ENCODE data around the gene TACC2. TPM values are rescaled to one million over a fixed set of nuclear protein-coding genes. Genes with fewer than 3 reads are reported as not detected.

The TACC2 gene
- total RNA-seq, 4 donors from 2014 or later = 206 to 606 (median 261) TPM

DNA sequence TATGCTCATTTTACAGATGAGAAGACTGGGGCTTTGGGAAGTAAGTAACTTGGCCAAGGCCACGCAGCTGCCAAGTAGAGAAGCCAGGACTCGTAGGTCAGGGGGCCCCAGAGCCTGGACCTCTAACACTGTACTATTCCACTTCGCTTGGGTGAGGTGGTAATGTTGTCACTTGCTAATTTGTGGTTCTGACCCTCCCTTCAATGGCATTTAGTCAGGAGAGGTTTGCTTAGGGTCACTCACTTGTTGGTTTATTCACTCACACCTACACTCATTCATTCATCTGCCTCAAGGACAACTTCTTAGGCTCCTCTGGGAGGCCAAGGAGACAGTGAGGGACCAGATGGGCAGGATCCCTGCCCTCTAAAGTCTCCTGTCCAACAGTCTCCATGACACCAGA lies 303.4 kb downstream of the TACC2 start:
- TF ChIP-seq EP300 (IDR thresholded peaks at IDR 0.05) (no peak), POLR2AphosphoS5 (IDR thresholded peaks at IDR 0.05) (no peak), POLR2A (IDR thresholded peaks at IDR 0.05) (no peak)
- TF ChIP-seq, protein P1, sequence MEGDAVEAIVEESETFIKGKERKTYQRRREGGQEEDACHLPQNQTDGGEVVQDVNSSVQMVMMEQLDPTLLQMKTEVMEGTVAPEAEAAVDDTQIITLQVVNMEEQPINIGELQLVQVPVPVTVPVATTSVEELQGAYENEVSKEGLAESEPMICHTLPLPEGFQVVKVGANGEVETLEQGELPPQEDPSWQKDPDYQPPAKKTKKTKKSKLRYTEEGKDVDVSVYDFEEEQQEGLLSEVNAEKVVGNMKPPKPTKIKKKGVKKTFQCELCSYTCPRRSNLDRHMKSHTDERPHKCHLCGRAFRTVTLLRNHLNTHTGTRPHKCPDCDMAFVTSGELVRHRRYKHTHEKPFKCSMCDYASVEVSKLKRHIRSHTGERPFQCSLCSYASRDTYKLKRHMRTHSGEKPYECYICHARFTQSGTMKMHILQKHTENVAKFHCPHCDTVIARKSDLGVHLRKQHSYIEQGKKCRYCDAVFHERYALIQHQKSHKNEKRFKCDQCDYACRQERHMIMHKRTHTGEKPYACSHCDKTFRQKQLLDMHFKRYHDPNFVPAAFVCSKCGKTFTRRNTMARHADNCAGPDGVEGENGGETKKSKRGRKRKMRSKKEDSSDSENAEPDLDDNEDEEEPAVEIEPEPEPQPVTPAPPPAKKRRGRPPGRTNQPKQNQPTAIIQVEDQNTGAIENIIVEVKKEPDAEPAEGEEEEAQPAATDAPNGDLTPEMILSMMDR (IDR thresholded peaks at IDR 0.05) = no peak
- no peaks in the 10 kb centered on the region for H3K9me3 ChIP-seq
- no peak for DNase-seq (ENCODE audit: low spot score in 2 of 2)
- H3K36me3 ChIP-seq = no peaks in the 10 kb centered on the region
- H3K27me3 ChIP-seq = no peaks in the 10 kb centered on the region
- WGBS = 72% methylated on average over 3 of the region's 3 CpGs
- no peak overlapping the region for H3K4me3 ChIP-seq
- no peak overlapping the region for H3K27ac ChIP-seq
- H3K4me1 ChIP-seq = peaks cover 23% of the 10 kb centered on the region

DNA sequence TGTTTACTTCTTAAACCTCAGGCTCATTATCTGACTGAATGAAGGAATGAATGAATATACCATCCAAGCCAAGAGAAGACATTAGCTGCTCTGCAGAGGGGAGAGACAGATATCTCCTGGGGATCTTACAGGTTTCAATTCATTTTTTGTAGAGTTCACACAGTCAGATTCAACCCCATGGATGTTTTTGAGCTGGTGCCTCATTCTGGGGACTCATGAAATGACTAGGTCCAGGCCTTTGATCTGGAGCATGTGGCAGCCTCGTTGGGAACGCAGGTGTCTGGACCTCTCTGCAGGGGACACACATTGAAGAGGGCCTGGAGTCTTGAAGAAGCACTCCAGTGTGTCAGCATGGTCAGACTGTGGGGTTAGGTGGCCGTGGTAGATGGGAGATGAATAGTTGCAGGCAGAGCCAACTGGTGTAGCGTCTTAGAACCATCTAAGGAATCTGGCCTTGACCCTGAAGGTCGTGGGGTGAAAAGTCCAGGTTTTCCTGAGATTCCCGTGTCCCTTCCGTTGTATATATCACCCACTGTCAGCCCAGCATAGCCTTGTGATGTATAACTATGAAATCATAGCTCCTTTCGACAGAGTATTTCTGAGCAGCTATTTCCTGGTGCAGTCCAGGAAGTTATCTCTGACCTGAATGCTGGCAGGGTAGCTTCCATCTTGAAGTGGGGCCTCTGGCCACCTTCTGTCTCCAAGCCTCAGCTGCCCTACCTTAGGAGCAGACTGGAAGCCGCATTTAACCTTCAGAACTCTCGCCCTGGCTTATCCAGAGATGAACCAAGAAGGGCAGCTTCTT lies 304.4 kb downstream of the TACC2 start:
- H3K27me3 ChIP-seq = no peaks in the 10 kb centered on the region
- WGBS = 78% methylated on average over 10 of the region's 10 CpGs

DNA sequence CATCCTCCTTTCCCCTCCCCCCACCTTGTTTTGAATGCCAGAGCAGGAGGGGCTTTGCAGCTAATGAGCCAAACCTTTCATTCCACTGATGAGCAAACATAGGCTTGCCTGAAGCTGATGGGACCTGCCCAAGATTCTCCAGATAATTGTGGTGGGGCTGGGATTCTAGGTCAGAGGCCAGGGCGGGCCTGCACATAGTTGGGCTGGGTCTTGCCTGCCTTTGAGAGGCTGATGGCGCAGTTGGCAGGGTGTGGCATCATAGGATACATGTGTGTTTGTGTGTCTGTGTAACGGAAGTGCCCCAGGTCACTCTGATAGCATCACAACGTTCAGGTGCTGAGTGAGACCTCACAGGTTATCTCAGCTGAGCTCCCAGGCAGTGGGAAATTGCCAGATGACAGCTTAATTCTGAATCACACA lies 305.0 kb downstream of the TACC2 start:
- H3K27me3 ChIP-seq = no peaks in the 10 kb centered on the region
- 60% methylated on average over 1 of the region's 4 CpGs for WGBS
- TF ChIP-seq POLR2AphosphoS5 (IDR thresholded peaks at IDR 0.05) (peak in 1 of 3 donors; percentile 70), POLR2A (IDR thresholded peaks at IDR 0.05) (no peak)
- H3K36me3 ChIP-seq = no peaks in the 10 kb centered on the region
- no peaks in the 10 kb centered on the region for H3K9me3 ChIP-seq
- H3K4me3 ChIP-seq = no peak overlapping the region
- peak in 1 of 2 donors; percentile 86 for DNase-seq (ENCODE audit: low spot score in 2 of 2)
- peaks cover 21% of the 10 kb centered on the region for H3K4me1 ChIP-seq
- peak overlapping the region; percentile 64 for H3K27ac ChIP-seq

More for the DNA sequence above, 304.4 kb downstream of the TACC2 start:
- Histone ChIP-seq H3K27ac (peak overlapping the region; percentile 64), H3K4me1 (peaks cover 20% of the 10 kb centered on the region), H3K4me3 (no peak overlapping the region), H3K36me3 (no peaks in the 10 kb centered on the region), H3K9me3 (no peaks in the 10 kb centered on the region)
- no peak for TF ChIP-seq POLR2AphosphoS5 (IDR thresholded peaks at IDR 0.05)
- TF ChIP-seq, protein P1 (IDR thresholded peaks at IDR 0.05) = no peak
- no peak for TF ChIP-seq POLR2A (IDR thresholded peaks at IDR 0.05)
- no peak for TF ChIP-seq EP300 (IDR thresholded peaks at IDR 0.05)
- no peak for DNase-seq (ENCODE audit: low spot score in 2 of 2)

DNA sequence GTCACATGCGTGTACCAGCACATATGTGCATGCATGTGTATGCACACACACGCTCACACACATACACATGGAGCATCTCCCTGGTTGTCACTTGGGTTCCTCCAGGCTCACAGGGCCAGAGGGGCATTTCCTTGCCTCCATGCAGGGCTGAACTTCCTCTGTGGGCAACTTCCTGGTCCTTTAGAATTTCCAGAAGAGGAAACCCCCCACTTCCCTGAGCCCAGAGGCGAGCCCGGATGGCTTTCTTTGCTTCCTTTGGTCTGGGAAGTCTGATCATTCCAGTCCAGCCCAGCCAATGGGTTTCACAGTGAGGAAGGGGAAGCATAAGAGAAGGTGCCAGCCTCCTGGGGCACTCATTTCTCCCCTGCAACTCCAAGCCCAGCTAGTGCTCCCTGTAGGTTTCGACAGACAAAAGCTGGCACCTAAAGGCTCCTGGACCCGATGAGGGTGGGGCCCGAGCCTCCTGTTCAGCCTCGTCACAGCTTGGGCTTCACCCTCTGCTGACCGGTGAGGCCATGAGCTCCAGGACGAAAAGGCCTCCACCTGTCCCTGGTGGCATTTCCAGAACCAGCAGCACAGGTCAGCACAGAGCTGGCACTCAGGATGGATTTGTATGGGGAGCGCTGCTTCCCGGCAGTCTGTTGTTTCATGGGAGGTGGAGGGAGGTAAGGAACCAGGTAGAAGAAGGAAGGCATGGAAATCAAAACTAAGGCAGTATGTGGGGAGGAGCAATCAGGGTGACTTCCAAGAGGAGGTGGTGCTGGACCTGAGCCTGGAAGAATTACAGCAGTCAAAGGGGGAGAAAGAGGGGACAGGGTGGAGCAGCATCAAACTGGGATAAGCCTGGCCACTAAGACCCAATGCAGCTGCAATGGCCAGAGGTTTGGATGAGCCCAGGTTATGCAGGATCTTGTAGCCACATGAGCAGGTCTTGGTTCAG lies 305.8 kb downstream of the TACC2 start:
- no peak for DNase-seq (ENCODE audit: low spot score in 2 of 2)
- H3K4me3 ChIP-seq = no peak overlapping the region
- WGBS = 50% methylated on average over 12 of the region's 12 CpGs
- H3K27me3 ChIP-seq = no peaks in the 10 kb centered on the region
- no peak for TF ChIP-seq POLR2AphosphoS5 (IDR thresholded peaks at IDR 0.05)
- TF ChIP-seq EP300 (IDR thresholded peaks at IDR 0.05) = no peak
- TF ChIP-seq POLR2A (IDR thresholded peaks at IDR 0.05) = no peak
- TF ChIP-seq, protein P1 (IDR thresholded peaks at IDR 0.05) = no peak
- H3K9me3 ChIP-seq = no peaks in the 10 kb centered on the region
- peaks cover 24% of the 10 kb centered on the region for H3K4me1 ChIP-seq
- peak overlapping the region; percentile 71 for H3K27ac ChIP-seq
- H3K36me3 ChIP-seq = no peaks in the 10 kb centered on the region

DNA sequence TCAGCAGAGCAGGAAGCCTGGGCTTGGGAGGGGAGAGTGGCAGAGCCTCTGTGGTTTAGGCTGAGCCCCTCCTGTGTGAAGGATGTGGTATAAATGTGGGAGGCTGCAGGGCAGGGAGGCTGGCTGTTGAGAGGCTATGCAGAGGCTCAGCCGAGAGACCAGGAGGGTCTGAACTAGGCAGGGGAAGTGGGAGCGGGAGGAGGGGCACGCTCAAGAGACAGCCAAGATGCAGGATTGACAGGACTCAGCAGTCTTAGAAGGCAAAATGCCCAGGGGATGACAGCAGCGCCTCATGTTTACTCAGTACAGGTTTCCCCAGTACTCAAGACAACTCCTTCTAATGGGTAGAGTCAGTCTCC lies 306.5 kb downstream of the TACC2 start:
- H3K4me1 ChIP-seq = peaks cover 24% of the 10 kb centered on the region
- no peaks in the 10 kb centered on the region for H3K27me3 ChIP-seq
- no peaks in the 10 kb centered on the region for H3K36me3 ChIP-seq
- WGBS = 66% methylated on average over 4 of the region's 4 CpGs
- H3K27ac ChIP-seq = no peak overlapping the region
- TF ChIP-seq EP300 (IDR thresholded peaks at IDR 0.05) = no peak
- TF ChIP-seq POLR2A (IDR thresholded peaks at IDR 0.05) = no peak
- TF ChIP-seq, protein P1 (IDR thresholded peaks at IDR 0.05) = no peak
- no peak for TF ChIP-seq POLR2AphosphoS5 (IDR thresholded peaks at IDR 0.05)
- DNase-seq (ENCODE audit: low spot score in 2 of 2) = no peak
- H3K9me3 ChIP-seq = no peaks in the 10 kb centered on the region
- no peak overlapping the region for H3K4me3 ChIP-seq

All from suprapubic skin (tissue), 4 donors.